HG03095 (cell line): Measurements from ENCODE around the gene DDX51.

Experiments
- ATAC-seq: cut with Tn5 transposase; IDR thresholded peaks from one replicate; pipeline ENCODE4 v1.9.1; 2021; ENCODE audit warnings: moderate library complexity; ENCODE audit not compliant: unreplicated experiment

Gene DDX51

GRCh38 chr12:132144115-132144809 is at the start of gene DDX51, which contains the start of gene NOC4L:
TSS of gene DDX51 (minus strand) at chr12:132144319. CDS start at chr12:132144296, 23 bp downstream.
TSS of gene NOC4L (plus strand) at chr12:132144457. CDS start at chr12:132144489, 32 bp downstream.
- ATAC-seq, result peak; percentile 68

GRCh38 chr12:132191715-132192553 is 47.8 kb upstream of the DDX51 start:
- no peak for ATAC-seq

GRCh38 chr12:132190834-132191500 is 46.8 kb upstream of the DDX51 start:
- ATAC-seq, result no peak

GRCh38 chr12:132190012-132190755 is 46.1 kb upstream of the DDX51 start:
- ATAC-seq, result peak; percentile 16

- peak; percentile 94 for ATAC-seq
Measured at GRCh38 chr12:132189378-132190011, 45.4 kb upstream of the DDX51 start.

GRCh38 chr12:132188916-132189325 is 44.8 kb upstream of the DDX51 start:
- no peak for ATAC-seq

GRCh38 chr12:132188451-132188901 is 44.4 kb upstream of the DDX51 start:
- ATAC-seq, result no peak

- no peak for ATAC-seq
Measured at GRCh38 chr12:132187646-132188450, 43.7 kb upstream of the DDX51 start.

GRCh38 chr12:132186857-132187620 is 42.9 kb upstream of the DDX51 start:
- no peak for ATAC-seq

GRCh38 chr12:132186208-132186856 is 42.2 kb upstream of the DDX51 start:
- ATAC-seq, result no peak

- ATAC-seq, result no peak
Measured at GRCh38 chr12:132185705-132186104, 41.6 kb upstream of the DDX51 start.

- no peak for ATAC-seq
Measured at GRCh38 chr12:132182711-132183365, 38.7 kb upstream of the DDX51 start.

GRCh38 chr12:132182206-132182710 is 38.1 kb upstream of the DDX51 start:
- no peak for ATAC-seq

GRCh38 chr12:132181570-132182200 is 37.6 kb upstream of the DDX51 start:
- ATAC-seq, result no peak

- ATAC-seq, result no peak
Measured at GRCh38 chr12:132180648-132181546, 36.8 kb upstream of the DDX51 start.
